Right lobe of liver (tissue), 6 donors: ENCODE measurements around the gene RPS6KA6. TPM values are rescaled to one million over a fixed set of nuclear protein-coding genes. Genes with fewer than 3 reads are reported as not detected.
A peak's percentile ranks its signal among the peaks of the same experiment; 100 is the strongest.
"Not testable (repeated sequence)": the region's sequence is repeated elsewhere in the genome, so short reads cannot be mapped to it uniquely, and the experiment has no call there.

ENCODE experiments used
- ATAC-seq, 4 donors: fragments of 200-7000 bp; cut with Tn5 transposase; one replicate each; pipeline ENCODE4 v1.9.1; 2020; ENCODE audit warnings: mild to moderate bottlenecking in 4 of 4, moderate library complexity in 4 of 4
- DNase-seq, 3 donors: peaks; one replicate each; pipeline ENCODE4 v3.0.0-alpha.2; 2020
- H3K27ac ChIP-seq, 3 donors: fragments of 200-600 bp; one replicate each; pipeline ENCODE4 v1.8.0; 2022
- H3K27me3 ChIP-seq, 2 donors: fragments of 200-600 bp; one replicate each; pipeline ENCODE4 v1.8.0; 2022
- H3K36me3 ChIP-seq, 4 donors: fragments of 200-600 bp; sonication (generic) in 1 of 4; one replicate each; pipeline versions ENCODE4 v1.5.1 to v1.8.0; 2017 to 2022; ENCODE audit warnings: control low read depth in 1 of 4
- H3K4me1 ChIP-seq, 4 donors: fragments of 200-600 bp; sonication (generic) in 1 of 4; one replicate each; pipeline versions ENCODE4 v1.5.1 to v1.8.0; 2017 to 2022; ENCODE audit warnings: control low read depth in 1 of 4
- H3K4me3 ChIP-seq, 3 donors: fragments of 200-600 bp; one replicate each; pipeline ENCODE4 v1.8.0; 2022
- H3K9me3 ChIP-seq, 4 donors: fragments of 200-600 bp; sonication (generic) in 1 of 4; one replicate each; pipeline versions ENCODE4 v1.5.1 to v1.8.0; 2017 to 2022; ENCODE audit warnings: control low read depth in 1 of 4
- CTCF ChIP-seq, 4 donors: fragments of 200-600 bp in 3 of 4; fragments of 450-650 bp in 1 of 4; IDR thresholded peaks; one replicate each; pipeline versions ENCODE4 v1.5.1 to v1.8.0; 2016 to 2022; ENCODE audit warnings: antibody characterized with exemption in 4 of 4, mild to moderate bottlenecking in 2 of 4
- POLR2A ChIP-seq: fragments of 450-650 bp; IDR thresholded peaks from one replicate; pipeline ENCODE4 v1.6.1; 2017; ENCODE audit warnings: antibody characterized with exemption, mild to moderate bottlenecking
- WGBS: methylation state at CpG from one replicate; pipeline ENCODE4 v1.1.6; 2018; ENCODE audit warnings: low coverage, low lambda C conversion rate; ENCODE audit not compliant: insufficient coverage; ENCODE audit errors: missing lambda C conversion rate; 5-methylcytosine and 5-hydroxymethylcytosine counted together
- intact Hi-C, 2 donors: fragments of 100-400 bp; cut with DNase I; formaldehyde crosslinking; loops; one replicate each; pipeline versions ENCODE4 v1.11.2 to v1.14.1; 2022
- total RNA-seq, 6 experiments: library from RNA; depleted of rRNA in 2 of 6; stranded (reverse); fragments of >200 nt in 2 of 6; fragmentation: NEBNext Ultra II Directional in 3 of 6; extraction: Animal tissue kit (Norgen Biotek cat#: 25700) in 3 of 6; gene quantifications; one replicate each; pipeline versions ENCODE4 v1.1.0 to v1.2.4, GENCODE V29; 2016 to 2023
- donor health status: DM: no; HTN: yes; CAD: no.
- donor health status: DM: no; HTN: no; CAD: no.
- donor health status: DM: no; HTN: no; CAD: no.
- donor health status: DM: no; HTN: yes; CAD: no.
- donor health status: DM: no; HTN: yes; CAD: no.

Gene RPS6KA6
- total RNA-seq, 6 experiments from 2014 or later, result 0.12 to 0.88 (median 0.68) TPM

GRCh38 chrX:84118769-84119168 lies 69.2 kb downstream of the RPS6KA6 start:
- no peak for ATAC-seq
- DNase-seq, result no peak
- Histone ChIP-seq H3K4me1 (no peaks in the 10 kb centered on the region), H3K36me3 (no peaks in the 10 kb centered on the region), H3K9me3 (peaks cover 0 to 2% (median 0%) of the 10 kb centered on the region in 4 donors), H3K4me3 (no peak overlapping the region), H3K27me3 (no peaks in the 10 kb centered on the region), H3K27ac (no peak overlapping the region)
- no peak for TF ChIP-seq CTCF (IDR thresholded peaks at IDR 0.05)
- no peak for TF ChIP-seq POLR2A
- intact Hi-C loops, result no loop called here

GRCh38 chrX:84118315-84118714 lies 69.7 kb downstream of the RPS6KA6 start:
- ATAC-seq, result no peak
- 59% methylated on average over 4 of the region's 4 CpGs for WGBS

GRCh38 chrX:84108584-84108983 lies 79.4 kb downstream of the RPS6KA6 start:
- DNase-seq (no peak), ATAC-seq (no peak)
- H3K4me1 ChIP-seq, result no peaks in the 10 kb centered on the region
- H3K27ac ChIP-seq, result no peak overlapping the region
- no peaks in the 10 kb centered on the region for H3K36me3 ChIP-seq
- H3K4me3 ChIP-seq, result no peak overlapping the region
- no peak for TF ChIP-seq CTCF (IDR thresholded peaks at IDR 0.05)
- TF ChIP-seq POLR2A, result no peak
- no peaks in the 10 kb centered on the region for H3K27me3 ChIP-seq
- intact Hi-C loops, result no loop called here
- no peaks in the 10 kb centered on the region for H3K9me3 ChIP-seq
- 60% methylated on average over 2 of the region's 5 CpGs for WGBS

More at GRCh38 chrX:84118315-84118714, 69.7 kb downstream of the RPS6KA6 start:
- intact Hi-C loops, result no loop called here
- TF ChIP-seq CTCF (IDR thresholded peaks at IDR 0.05), result no peak
- no peak overlapping the region for H3K27ac ChIP-seq
- no peak for DNase-seq
- no peaks in the 10 kb centered on the region for H3K4me1 ChIP-seq
- H3K36me3 ChIP-seq, result no peaks in the 10 kb centered on the region
- H3K4me3 ChIP-seq, result no peak overlapping the region
- H3K27me3 ChIP-seq, result no peaks in the 10 kb centered on the region
- peaks cover 0 to 3% (median 0%) of the 10 kb centered on the region in 4 donors for H3K9me3 ChIP-seq

GRCh38 chrX:84099120-84099519 lies 88.9 kb downstream of the RPS6KA6 start:
- Histone ChIP-seq H3K4me1 (no peaks in the 10 kb centered on the region), H3K36me3 (no peaks in the 10 kb centered on the region), H3K4me3 (no peak overlapping the region), H3K27me3 (no peaks in the 10 kb centered on the region), H3K27ac (no peak overlapping the region), H3K9me3 (no peaks in the 10 kb centered on the region)
- DNase-seq, result no peak
- intact Hi-C loops, result no loop called here
- ATAC-seq, result no peak
- TF ChIP-seq POLR2A (no peak), CTCF (IDR thresholded peaks at IDR 0.05) (no peak)
- 71% methylated on average over 2 of the region's 2 CpGs for WGBS

- H3K36me3 ChIP-seq, H3K27me3 ChIP-seq, intact Hi-C loops, H3K4me1 ChIP-seq, H3K9me3 ChIP-seq, ATAC-seq, H3K27ac ChIP-seq, H3K4me3 ChIP-seq: not testable (repeated sequence)
- WGBS, result 45% methylated on average over 5 of the region's 9 CpGs
- DNase-seq, result peak in 1 of 3 donors; percentile 32
Measured at GRCh38 chrX:84079479-84080197, 108.4 kb downstream of the RPS6KA6 start.
